ENCODE measurements around the gene PRR12. TPM values are rescaled to one million over a fixed set of nuclear protein-coding genes. Genes with fewer than 3 reads are reported as not detected.
A peak's percentile ranks its signal among the peaks of the same experiment; 100 is the strongest.

The PRR12 gene, protein sequence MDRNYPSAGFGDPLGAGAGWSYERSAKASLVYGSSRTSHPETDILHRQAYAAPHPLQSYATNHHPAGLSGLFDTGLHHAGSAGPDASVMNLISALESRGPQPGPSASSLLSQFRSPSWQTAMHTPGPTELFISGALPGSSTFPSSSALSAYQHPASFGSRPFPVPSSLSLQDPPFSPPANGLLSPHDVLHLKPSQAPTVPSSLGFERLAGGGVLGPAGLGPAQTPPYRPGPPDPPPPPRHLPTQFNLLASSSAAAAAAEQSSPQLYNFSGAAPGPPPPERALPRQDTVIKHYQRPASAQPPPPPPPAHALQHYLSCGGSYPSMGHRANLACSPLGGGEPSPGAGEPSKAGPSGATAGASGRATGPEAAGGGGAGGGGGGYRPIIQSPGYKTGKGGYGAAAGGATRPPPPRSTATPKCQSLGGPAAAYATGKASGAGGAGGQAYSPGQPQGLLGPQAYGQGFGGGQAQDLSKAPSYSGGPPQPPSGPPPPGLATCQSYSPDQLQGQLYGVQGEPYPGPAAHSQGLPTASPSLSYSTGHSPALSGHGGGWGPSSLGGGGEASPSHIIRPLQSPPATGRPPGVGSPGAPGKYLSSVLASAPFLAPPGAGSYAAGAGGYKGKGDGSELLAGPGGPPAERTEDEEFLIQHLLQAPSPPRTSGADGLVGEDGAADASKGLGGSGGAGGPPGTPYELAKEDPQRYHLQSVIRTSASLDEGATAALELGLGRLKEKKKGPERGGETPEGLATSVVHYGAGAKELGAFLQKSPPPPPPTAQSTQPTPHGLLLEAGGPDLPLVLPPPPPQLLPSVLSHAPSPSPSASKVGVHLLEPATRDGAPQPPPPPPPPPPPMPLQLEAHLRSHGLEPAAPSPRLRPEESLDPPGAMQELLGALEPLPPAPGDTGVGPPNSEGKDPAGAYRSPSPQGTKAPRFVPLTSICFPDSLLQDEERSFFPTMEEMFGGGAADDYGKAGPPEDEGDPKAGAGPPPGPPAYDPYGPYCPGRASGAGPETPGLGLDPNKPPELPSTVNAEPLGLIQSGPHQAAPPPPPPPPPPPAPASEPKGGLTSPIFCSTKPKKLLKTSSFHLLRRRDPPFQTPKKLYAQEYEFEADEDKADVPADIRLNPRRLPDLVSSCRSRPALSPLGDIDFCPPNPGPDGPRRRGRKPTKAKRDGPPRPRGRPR (N-terminal part only)
- 7.0 and 14.7 TPM in 2 replicates for total RNA-seq (2011; cell fraction: chromatin; rRNA removed; ENCODE audit: low replicate concordance)
- 4.5 and 4.9 TPM in 2 replicates for total RNA-seq (2011; cell fraction: nucleolus; rRNA removed)
- total RNA-seq (2011; cell fraction: nucleoplasm; rRNA removed), result 5.6 and 6.6 TPM in 2 replicates
- 1.5 and 2.8 TPM in 2 replicates for total RNA-seq (2014; rRNA removed)
- 0.29 and 0.33 TPM in 2 replicates for total RNA-seq (2014; rRNA removed; fragmentation: Illumina TruSeq; extraction: Trizol)
- total RNA-seq (2015; rRNA removed; fragmentation: Illumina TruSeq; extraction: Trizol), result 0.98 and 1.7 TPM in 2 replicates
- total RNA-seq (2021), result 18.8 and 21.1 TPM in 2 replicates
- 0.24 and 0.57 TPM in 2 replicates for polyA plus RNA-seq (2011; rRNA removed)
- 0.13 and 0.40 TPM in 2 replicates for polyA plus RNA-seq (2011; cell fraction: cytosol; rRNA removed)
- polyA plus RNA-seq (2011; cell fraction: nucleus; rRNA removed), result 1.9 and 3.1 TPM in 2 replicates
- polyA plus RNA-seq (2012), result 8.8 and 10.2 TPM in 2 replicates
- 3.0 and 6.1 TPM in 2 replicates for polyA plus RNA-seq (2014; fragmentation: Illumina TruSeq; extraction: Trizol)
- under 1 TPM; 0.01 TPM for polyA plus RNA-seq (2014; fragmentation: Nextera tagmentation; extraction: Ambion mirVana)
- polyA plus RNA-seq (2014; rRNA removed), result 4.7 and 7.0 TPM in 2 replicates
- polyA minus RNA-seq (2011; rRNA and poly(A)+ RNA removed), result 0.21 and 0.25 TPM in 2 replicates
- 3.7 and 5.3 TPM in 2 replicates for polyA minus RNA-seq (2011; cell fraction: cytosol; rRNA and poly(A)+ RNA removed)
- polyA minus RNA-seq (2011; cell fraction: nucleus; rRNA and poly(A)+ RNA removed), result 0.81 and 3.3 TPM in 2 replicates
- Bru-seq, nascent RNA, result percentile 56 among the genes with signal in this experiment
- percentile 57 among the genes with signal in this experiment for BruChase-seq, experiment 1, labeled RNA remaining after a 2-hour chase
- percentile 64 among the genes with signal in this experiment for BruChase-seq, experiment 2, labeled RNA remaining after a 6-hour chase
- long read RNA-seq, experiment 1, partial matches to known transcripts, result 4 of 8 reads
- long read RNA-seq, experiment 1, other reads (novel, unspliced or antisense), result 4 of 8 reads
- long read RNA-seq, experiment 2, partial matches to known transcripts, result 13 of 14 reads
- long read RNA-seq, experiment 2, other reads (novel, unspliced or antisense), result 1 of 14 reads
- long read RNA-seq, experiment 3, partial matches to known transcripts, result 0 of 1 reads
- long read RNA-seq, experiment 3, other reads (novel, unspliced or antisense), result 1 of 1 reads

DNA sequence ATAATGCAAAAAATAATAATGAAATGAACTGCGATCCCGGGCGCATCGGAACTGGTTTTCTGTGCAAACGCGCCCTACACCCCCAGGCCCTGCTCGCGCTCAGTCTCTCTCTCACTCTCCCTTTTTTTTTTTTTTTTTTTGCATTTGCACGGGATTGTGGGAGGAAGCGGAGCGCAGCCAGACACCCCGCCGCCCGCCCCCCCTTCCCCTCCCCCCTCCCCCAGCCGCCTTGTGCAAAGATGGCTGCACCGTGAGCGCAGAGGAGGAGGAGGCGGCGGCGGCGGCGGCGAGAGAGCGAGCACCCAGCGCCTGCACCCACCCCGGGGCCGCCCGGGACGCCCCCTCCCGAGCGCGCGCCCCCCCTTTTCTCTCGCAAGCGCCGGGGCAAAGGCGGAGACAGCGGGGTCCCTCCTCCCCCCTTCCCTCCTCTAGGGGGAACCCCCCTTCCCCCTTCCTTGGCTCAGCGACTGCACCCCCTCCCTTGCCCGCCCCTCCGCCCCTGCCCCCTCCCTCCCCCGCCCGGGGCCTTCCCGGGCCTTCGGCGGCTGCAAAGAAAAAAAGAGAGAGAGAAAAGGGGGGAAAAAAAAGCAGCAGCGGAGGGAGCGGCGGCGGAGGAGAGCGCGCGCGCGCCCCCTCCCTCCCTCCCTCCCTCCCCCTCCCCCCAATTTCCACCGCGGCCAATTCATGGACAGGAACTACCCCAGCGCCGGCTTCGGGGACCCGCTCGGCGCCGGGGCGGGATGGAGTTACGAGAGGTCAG is at the start of gene PRR12:
TSS of gene PRR12 (plus strand) at position 212 of the 760 bp plus-strand sequence. CDS start at position 685, 473 bp downstream.
- no TSS peak for BruUV-seq (replicated peaks)
- Histone ChIP-seq H3K79me2 (ENCODE audit: control insufficient read depth, insufficient read depth, low read length) (peaks cover 39% of the 10 kb centered on the region), H3K4me2 (ENCODE audit: insufficient read depth, low read length) (peak within 1 kb of the TSS; percentile 97), H3K27ac (ENCODE audit: extremely low read depth, low read depth, low read length) (peak within 1 kb of the TSS; percentile 95), H4K20me1 (replicated peaks; ENCODE audit: control insufficient read depth, insufficient read depth, low read length) (peaks cover 6% of the 10 kb centered on the region; the same call in 1 of the 2 replicates), H3K4me3 (peak within 1 kb of the TSS; percentile 88), H3K9ac (ENCODE audit: insufficient read depth in 1 of 2, low read depth in 2 of 2, low read length in 2 of 2) (peak within 1 kb of the TSS; percentile 95 to 99), H2AFZ (ENCODE audit: low read depth, low read length) (peak within 1 kb of the TSS; percentile 86), H3K9me3 (replicated peaks; ENCODE audit: control insufficient read depth, insufficient read depth, low read depth, low read length) (no peaks in the 10 kb centered on the region), H3K36me3 (ENCODE audit: control insufficient read depth, insufficient read depth, low read length) (peaks cover 24% of the 10 kb centered on the region), H3K4me1 (replicated peaks in 1 of 2; ENCODE audit: control insufficient read depth in 2 of 2, insufficient read depth in 2 of 2, low read length in 2 of 2) (peaks cover 10 to 46% of the 10 kb centered on the region in 2 experiments; a peak in 4 of 5 replicates), H3K9me1 (ENCODE audit: control insufficient read depth, insufficient read depth, low read length) (peaks cover 3% of the 10 kb centered on the region), H3K27me3 (ENCODE audit: control insufficient read depth in 2 of 2, insufficient read depth in 2 of 2, low read length in 2 of 2) (no peaks in the 10 kb centered on the region)
- intact Hi-C loops (cut with micrococcal nuclease), result loop anchor here (2.0 to 5.0 kb wide), 5 partner anchors 50 to 434 kb away; partner anchors contain the start of genes BCL2L12, HRC, IRF3 and PRMT1
- DNase-seq (ENCODE audit: extremely low read depth in 1 of 4, low spot score in 3 of 4) (peak; percentile 81 to 89 (median 87)), ATAC-seq (peak; percentile 52), FAIRE-seq (peak; percentile 78)
- CTCF ChIA-PET (ENCODE audit: low intra/inter-chr PET ratio), result no interaction called here
- POLR2A ChIA-PET, result interaction anchor here (0.5 to 3.5 kb wide), 14 partner anchors 11 to 1044 kb away, joined by 3 to 30 read pairs (median 4); partner anchors contain the start of genes NOSIP, PRRG2, RPS11 and RRAS
- in situ Hi-C loops (cut with MboI), result no loop called here
- WGBS (ENCODE audit: insufficient coverage, low coverage, missing lambda C conversion rate), result 3% methylated on average over 12 of the region's 66 CpGs
- TF ChIP-seq HNRNPK (IDR thresholded peaks at IDR 0.05; ENCODE audit: low read depth, low read length, poor library complexity, severe bottlenecking) (peak; percentile 11), L3MBTL2 (IDR thresholded peaks at IDR 0.05) (no peak), GABPA (tag; conservative IDR thresholded peaks at IDR 0.05; ENCODE audit: low read depth) (peak; percentile 47; the same call in 1 of the 2 replicates), HNRNPL (IDR thresholded peaks at IDR 0.05; ENCODE audit: low read depth, low read length) (no peak), STAT5A (IDR thresholded peaks at IDR 0.05; ENCODE audit: borderline replicate concordance, low read length) (0 out of 2 replicates have a peak, but pooled peaks have one; percentile 3), BRD4 (IDR thresholded peaks at IDR 0.05) (0 out of 2 replicates have a peak, but pooled peaks have one; percentile 12), NCOR1 (IDR thresholded peaks at IDR 0.05) (peak; percentile 40; the same call in 1 of the 2 replicates), MAZ (CRISPR knock-in tag; conservative IDR thresholded peaks at IDR 0.05 in 1 of 2, IDR thresholded peaks at IDR 0.05 in 1 of 2) (peak; percentile 58 to 87)
- TF ChIP-seq, protein P1, sequence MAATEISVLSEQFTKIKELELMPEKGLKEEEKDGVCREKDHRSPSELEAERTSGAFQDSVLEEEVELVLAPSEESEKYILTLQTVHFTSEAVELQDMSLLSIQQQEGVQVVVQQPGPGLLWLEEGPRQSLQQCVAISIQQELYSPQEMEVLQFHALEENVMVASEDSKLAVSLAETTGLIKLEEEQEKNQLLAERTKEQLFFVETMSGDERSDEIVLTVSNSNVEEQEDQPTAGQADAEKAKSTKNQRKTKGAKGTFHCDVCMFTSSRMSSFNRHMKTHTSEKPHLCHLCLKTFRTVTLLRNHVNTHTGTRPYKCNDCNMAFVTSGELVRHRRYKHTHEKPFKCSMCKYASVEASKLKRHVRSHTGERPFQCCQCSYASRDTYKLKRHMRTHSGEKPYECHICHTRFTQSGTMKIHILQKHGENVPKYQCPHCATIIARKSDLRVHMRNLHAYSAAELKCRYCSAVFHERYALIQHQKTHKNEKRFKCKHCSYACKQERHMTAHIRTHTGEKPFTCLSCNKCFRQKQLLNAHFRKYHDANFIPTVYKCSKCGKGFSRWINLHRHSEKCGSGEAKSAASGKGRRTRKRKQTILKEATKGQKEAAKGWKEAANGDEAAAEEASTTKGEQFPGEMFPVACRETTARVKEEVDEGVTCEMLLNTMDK (IDR thresholded peaks at IDR 0.05; ENCODE audit: borderline replicate concordance, insufficient read depth, low read depth, low read length, poor library complexity, severe bottlenecking), result no peak

Data from K562 (cell line).